HEK293 (cell line): Measurements from ENCODE around the gene CEP76.

ENCODE experiments used
- RBAK ChIP-seq: fragments of 450-650 bp; formaldehyde crosslinking; IDR thresholded peaks from 2 replicates; pipeline ENCODE4 v1.5.1; 2016; ENCODE audit warnings: missing biosample characterization, missing genetic modification characterization
- TCF7L2 ChIP-seq: IDR thresholded peaks from 2 replicates; pipeline ENCODE4 v1.6.1; 2011; ENCODE audit warnings: low read depth, mild to moderate bottlenecking, inconsistent platforms, low read length, moderate library complexity, borderline replicate concordance
- ZBTB10 ChIP-seq: fragments of 450-650 bp; formaldehyde crosslinking; IDR thresholded peaks from 2 replicates; pipeline ENCODE4 v1.5.1; 2016; ENCODE audit warnings: missing biosample characterization, missing genetic modification characterization
- ZBTB6 ChIP-seq: fragments of 450-650 bp; formaldehyde crosslinking; IDR thresholded peaks from 2 replicates; pipeline ENCODE4 v1.5.1; 2017; ENCODE audit warnings: missing biosample characterization, missing genetic modification characterization
- ZBTB7A ChIP-seq: fragments of 450-650 bp; formaldehyde crosslinking; IDR thresholded peaks from 2 replicates; pipeline ENCODE4 v1.5.1; 2016; ENCODE audit warnings: low read depth, missing biosample characterization, missing genetic modification characterization
- ZFP41 ChIP-seq: fragments of 450-650 bp; formaldehyde crosslinking; IDR thresholded peaks from 2 replicates; pipeline ENCODE4 v1.5.1; 2016; ENCODE audit warnings: missing biosample characterization, missing genetic modification characterization, borderline replicate concordance
- ZNF112 ChIP-seq: fragments of 450-650 bp; formaldehyde crosslinking; IDR thresholded peaks from 2 replicates; pipeline ENCODE4 v1.5.0; 2017; ENCODE audit warnings: missing biosample characterization, missing genetic modification characterization
- ZNF133 ChIP-seq: fragments of 450-650 bp; formaldehyde crosslinking; IDR thresholded peaks from 2 replicates; pipeline ENCODE4 v1.5.1; 2016; ENCODE audit warnings: missing biosample characterization, missing genetic modification characterization
- ZNF138 ChIP-seq: fragments of 450-650 bp; formaldehyde crosslinking; IDR thresholded peaks from 2 replicates; pipeline ENCODE4 v1.5.1; 2016; ENCODE audit warnings: missing biosample characterization, missing genetic modification characterization, borderline replicate concordance
- ZNF175 ChIP-seq: fragments of 450-650 bp; formaldehyde crosslinking; IDR thresholded peaks from 2 replicates; pipeline ENCODE4 v1.5.1; 2016; ENCODE audit warnings: missing biosample characterization, missing genetic modification characterization
- ZNF202 ChIP-seq: fragments of 450-650 bp; formaldehyde crosslinking; IDR thresholded peaks from 2 replicates; pipeline ENCODE4 v1.5.1; 2016; ENCODE audit warnings: missing biosample characterization, missing genetic modification characterization, borderline replicate concordance
- ZNF211 ChIP-seq: fragments of 450-650 bp; formaldehyde crosslinking; IDR thresholded peaks from 2 replicates; pipeline ENCODE4 v1.5.1; 2016; ENCODE audit warnings: low read depth, missing biosample characterization, missing genetic modification characterization
- ZNF248 ChIP-seq: fragments of 450-650 bp; formaldehyde crosslinking; IDR thresholded peaks from 2 replicates; pipeline ENCODE4 v1.5.1; 2017; ENCODE audit warnings: missing biosample characterization, missing genetic modification characterization
- ZNF302 ChIP-seq: fragments of 450-650 bp; formaldehyde crosslinking; IDR thresholded peaks from 2 replicates; pipeline ENCODE4 v1.5.1; 2016; ENCODE audit warnings: missing biosample characterization, missing genetic modification characterization, low read depth
- ZNF362 ChIP-seq: fragments of 450-650 bp; formaldehyde crosslinking; IDR thresholded peaks from 2 replicates; pipeline ENCODE4 v1.5.1; 2016; ENCODE audit warnings: missing biosample characterization, missing genetic modification characterization
- ZNF366 ChIP-seq: fragments of 450-650 bp; formaldehyde crosslinking; conservative IDR thresholded peaks from 2 replicates; pipeline ENCODE4 v1.5.1; 2016; ENCODE audit warnings: missing biosample characterization, missing genetic modification characterization
- ZNF416 ChIP-seq: fragments of 450-650 bp; formaldehyde crosslinking; IDR thresholded peaks from 2 replicates; pipeline ENCODE4 v1.5.1; 2016; ENCODE audit warnings: missing biosample characterization, missing genetic modification characterization
- ZNF423 ChIP-seq: fragments of 450-650 bp; formaldehyde crosslinking; IDR thresholded peaks from 2 replicates; pipeline ENCODE4 v1.5.1; 2016; ENCODE audit warnings: missing biosample characterization, missing genetic modification characterization
- ZNF426 ChIP-seq: fragments of 450-650 bp; formaldehyde crosslinking; IDR thresholded peaks from 2 replicates; pipeline ENCODE4 v1.5.1; 2017; ENCODE audit warnings: missing biosample characterization, missing genetic modification characterization, mild to moderate bottlenecking, inconsistent platforms, moderate library complexity
- ZNF518A ChIP-seq: fragments of 450-650 bp; formaldehyde crosslinking; conservative IDR thresholded peaks from 2 replicates; pipeline ENCODE4 v1.5.1; 2016; ENCODE audit warnings: low read depth, missing biosample characterization, missing genetic modification characterization
- ZNF548 ChIP-seq: fragments of 450-650 bp; formaldehyde crosslinking; IDR thresholded peaks from 2 replicates; pipeline ENCODE4 v1.5.1; 2016; ENCODE audit warnings: missing biosample characterization, missing genetic modification characterization
- ZNF560 ChIP-seq: fragments of 450-650 bp; formaldehyde crosslinking; IDR thresholded peaks from 2 replicates; pipeline ENCODE4 v1.5.1; 2017; ENCODE audit warnings: missing biosample characterization, missing genetic modification characterization, borderline replicate concordance
- ZNF777 ChIP-seq: fragments of 450-650 bp; formaldehyde crosslinking; IDR thresholded peaks from 2 replicates; pipeline ENCODE4 v1.5.1; 2017; ENCODE audit warnings: missing biosample characterization, missing genetic modification characterization, borderline replicate concordance
- ZXDB ChIP-seq: fragments of 450-650 bp; formaldehyde crosslinking; IDR thresholded peaks from 2 replicates; pipeline ENCODE4 v1.5.1; 2016; ENCODE audit warnings: missing biosample characterization, missing genetic modification characterization
- TF ChIP-seq, protein P1 (sequence below): fragments of 450-650 bp; formaldehyde crosslinking; IDR thresholded peaks from 2 replicates; pipeline ENCODE4 v1.5.1; 2017; ENCODE audit warnings: missing biosample characterization, missing genetic modification characterization
- TF ChIP-seq, protein P2 (sequence below): fragments of 450-650 bp; formaldehyde crosslinking; IDR thresholded peaks from 2 replicates; pipeline ENCODE4 v1.5.1; 2017; ENCODE audit warnings: missing biosample characterization, mild to moderate bottlenecking, missing genetic modification characterization, moderate library complexity

CEP76 gene

GRCh38 chr18:12702221-12703095, at the start of gene CEP76, which contains the start of gene PSMG2 (continued):
- TF ChIP-seq, protein P1, sequence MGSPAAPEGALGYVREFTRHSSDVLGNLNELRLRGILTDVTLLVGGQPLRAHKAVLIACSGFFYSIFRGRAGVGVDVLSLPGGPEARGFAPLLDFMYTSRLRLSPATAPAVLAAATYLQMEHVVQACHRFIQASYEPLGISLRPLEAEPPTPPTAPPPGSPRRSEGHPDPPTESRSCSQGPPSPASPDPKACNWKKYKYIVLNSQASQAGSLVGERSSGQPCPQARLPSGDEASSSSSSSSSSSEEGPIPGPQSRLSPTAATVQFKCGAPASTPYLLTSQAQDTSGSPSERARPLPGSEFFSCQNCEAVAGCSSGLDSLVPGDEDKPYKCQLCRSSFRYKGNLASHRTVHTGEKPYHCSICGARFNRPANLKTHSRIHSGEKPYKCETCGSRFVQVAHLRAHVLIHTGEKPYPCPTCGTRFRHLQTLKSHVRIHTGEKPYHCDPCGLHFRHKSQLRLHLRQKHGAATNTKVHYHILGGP (tag by site-specific recombination), result 0 out of 2 replicates have a peak, but pooled peaks have one; percentile 14
- TF ChIP-seq ZNF248 (tag by site-specific recombination) (no peak), ZNF426 (tag by site-specific recombination) (no peak), ZNF518A (tag by site-specific recombination) (peak; percentile 60; the same call in 1 of the 2 replicates), ZNF416 (tag by site-specific recombination) (no peak), ZBTB6 (no peak), ZNF175 (tag by site-specific recombination) (no peak), ZNF202 (tag by site-specific recombination) (no peak), ZNF112 (tag by site-specific recombination) (no peak), ZNF133 (no peak), ZNF302 (no peak), ZFP41 (tag by site-specific recombination) (no peak), ZNF777 (no peak), ZNF560 (tag by site-specific recombination) (0 out of 2 replicates have a peak, but pooled peaks have one; percentile 27), ZNF211 (tag by site-specific recombination) (no peak), ZNF366 (tag by site-specific recombination) (no peak), ZBTB10 (peak; percentile 95), ZNF423 (tag by site-specific recombination) (no peak; the same call in 1 of the 2 replicates), TCF7L2 (no peak; the same call in 1 of the 2 replicates), ZBTB7A (peak; percentile 80; the same call in 1 of the 2 replicates), ZNF362 (no peak), RBAK (tag by site-specific recombination) (no peak), ZNF548 (tag by site-specific recombination) (no peak), ZNF138 (tag by site-specific recombination) (no peak), ZXDB (tag by site-specific recombination) (peak; percentile 98)
- TF ChIP-seq, protein P2, sequence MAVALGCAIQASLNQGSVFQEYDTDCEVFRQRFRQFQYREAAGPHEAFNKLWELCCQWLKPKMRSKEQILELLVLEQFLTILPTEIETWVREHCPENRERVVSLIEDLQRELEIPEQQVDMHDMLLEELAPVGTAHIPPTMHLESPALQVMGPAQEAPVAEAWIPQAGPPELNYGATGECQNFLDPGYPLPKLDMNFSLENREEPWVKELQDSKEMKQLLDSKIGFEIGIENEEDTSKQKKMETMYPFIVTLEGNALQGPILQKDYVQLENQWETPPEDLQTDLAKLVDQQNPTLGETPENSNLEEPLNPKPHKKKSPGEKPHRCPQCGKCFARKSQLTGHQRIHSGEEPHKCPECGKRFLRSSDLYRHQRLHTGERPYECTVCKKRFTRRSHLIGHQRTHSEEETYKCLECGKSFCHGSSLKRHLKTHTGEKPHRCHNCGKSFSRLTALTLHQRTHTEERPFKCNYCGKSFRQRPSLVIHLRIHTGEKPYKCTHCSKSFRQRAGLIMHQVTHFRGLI (tag by site-specific recombination), result no peak
